A673 (cell line): ENCODE results near the gene RNF217. TPM values are rescaled to one million over a fixed set of nuclear protein-coding genes. Genes with fewer than 3 reads are reported as not detected.

Experiments
- BruUV-seq: library from RNA; stranded (reverse); fragments of 400-500 nt; replicated peaks from 2 replicates; lab custom pipeline; 2021; lab: Mats Ljungman, UMichigan
- CTCF ChIA-PET: fragments of 300-600 bp; sonication (Branson Sonifier 250); formaldehyde crosslinking; loops from one replicate; lab custom pipeline; 2022; ENCODE audit warnings: antibody characterized with exemption; lab: Charles Lee
- POLR2A ChIA-PET: fragments of 300-600 bp; sonication (Branson Sonifier 250); formaldehyde crosslinking; loops from one replicate; lab custom pipeline; 2022; ENCODE audit warnings: antibody characterized with exemption; ENCODE audit not compliant: low non-redundant PET; lab: Charles Lee
- DNase-seq: peaks from one replicate; pipeline ENCODE4 v3.0.0-alpha.2; 2015; ENCODE audit warnings: low spot score
- H3K27ac ChIP-seq: fragments of 200-600 bp; sonication (generic); 2 replicates; pipeline ENCODE4 v1.5.1; 2016; ENCODE audit warnings: mixed run types, low read depth, mild to moderate bottlenecking, mixed read lengths, antibody characterized with exemption, low read length; ENCODE audit not compliant: poor library complexity, severe bottlenecking
- H3K27me3 ChIP-seq: fragments of 200-600 bp; sonication (generic); replicated peaks from 2 replicates; pipeline ENCODE4 v1.6.1; 2017; ENCODE audit warnings: mixed run types, low read depth, mild to moderate bottlenecking, mixed read lengths, antibody characterized with exemption, low read length; ENCODE audit not compliant: insufficient read depth, poor library complexity
- H3K36me3 ChIP-seq: fragments of 200-600 bp; sonication (generic); 2 replicates; pipeline ENCODE4 v1.6.1; 2016; ENCODE audit warnings: mixed run types, mild to moderate bottlenecking, mixed read lengths, antibody characterized with exemption, low read length; ENCODE audit not compliant: insufficient read depth, poor library complexity, severe bottlenecking
- H3K4me1 ChIP-seq: fragments of 200-600 bp; sonication (generic); 2 replicates; pipeline ENCODE4 v1.6.1; 2017; ENCODE audit warnings: mixed run types, mild to moderate bottlenecking, mixed read lengths, antibody characterized with exemption, low read length; ENCODE audit not compliant: insufficient read depth, poor library complexity, severe bottlenecking
- H3K4me3 ChIP-seq: fragments of 200-600 bp; sonication (generic); 2 replicates; pipeline ENCODE4 v1.5.1; 2016; ENCODE audit warnings: low read depth, mixed run types, mild to moderate bottlenecking, mixed read lengths, low read length; ENCODE audit not compliant: poor library complexity, severe bottlenecking
- H3K9me3 ChIP-seq: fragments of 200-600 bp; sonication (generic); 2 replicates; pipeline ENCODE4 v1.6.1; 2016; ENCODE audit warnings: mixed run types, low read depth, mild to moderate bottlenecking, mixed read lengths, antibody characterized with exemption, low read length; ENCODE audit not compliant: poor library complexity, severe bottlenecking
- EZH2 ChIP-seq: fragments of 200-600 bp; sonication (generic); IDR thresholded peaks from 2 replicates; pipeline ENCODE4 v1.6.1; 2017; ENCODE audit warnings: borderline replicate concordance, low read depth, mild to moderate bottlenecking, mixed read lengths, antibody characterized with exemption, low read length; ENCODE audit not compliant: poor library complexity, severe bottlenecking
- intact Hi-C: fragments of 100-400 bp; cut with micrococcal nuclease; formaldehyde crosslinking; loops from one replicate; pipeline ENCODE4 v1.10.0; 2022; ENCODE audit not compliant: unreplicated experiment
- total RNA-seq: library from RNA; stranded (reverse); gene quantifications from 2 replicates; pipeline ENCODE4 v1.2.3, GENCODE V29; 2021
- TF ChIP-seq, protein P1 (sequence below): fragments of 300-800, 200-600 bp; sonication (generic); conservative IDR thresholded peaks from 2 replicates; pipeline ENCODE4 v1.5.1; 2017; ENCODE audit warnings: low read depth, mild to moderate bottlenecking, antibody characterized with exemption, low read length, moderate library complexity, mixed read lengths

RNF217 gene
- total RNA-seq, 1 experiment from 2014 or later: 20.6 TPM

DNA sequence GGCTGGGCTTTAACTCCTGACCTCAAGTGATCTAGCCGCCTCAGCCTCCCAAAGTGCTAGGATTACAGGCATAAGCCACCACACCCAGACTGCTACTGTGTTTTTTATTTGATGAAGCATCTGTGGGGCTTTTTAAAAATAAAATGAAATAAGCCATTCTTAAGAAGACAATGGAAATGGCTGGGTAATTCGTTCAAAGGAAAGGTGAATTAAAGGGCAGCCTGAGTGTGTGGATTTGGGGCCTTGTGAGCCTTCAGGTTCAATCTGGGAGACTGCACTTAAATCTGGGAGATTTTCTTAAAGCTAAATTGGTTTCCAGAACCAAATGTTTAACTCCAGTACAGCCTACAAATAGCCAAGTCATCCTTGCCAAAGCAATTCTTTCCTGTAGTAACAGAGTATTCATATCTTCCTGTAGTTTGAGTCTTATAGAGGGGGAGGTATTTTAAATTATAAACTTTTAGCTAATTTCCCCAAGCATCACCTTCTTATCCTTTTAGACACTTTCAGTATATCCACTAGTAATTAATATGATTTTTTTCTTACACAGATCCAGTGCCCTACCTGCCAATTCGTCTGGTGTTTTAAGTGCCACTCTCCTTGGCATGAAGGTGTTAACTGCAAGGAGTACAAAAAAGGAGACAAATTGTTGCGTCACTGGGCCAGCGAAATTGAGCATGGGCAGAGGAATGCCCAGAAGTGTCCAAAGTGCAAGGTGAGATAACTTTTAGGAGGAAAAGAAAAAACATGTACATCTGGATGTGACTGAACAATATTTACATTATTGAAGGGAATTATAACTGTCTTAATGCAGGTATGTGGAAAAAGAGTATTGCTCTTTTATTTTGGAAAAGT, 95.4 kb downstream of the RNF217 start:
- intact Hi-C loops: no loop called here
- Histone ChIP-seq H3K27ac (no peak overlapping the region), H3K4me3 (no peak overlapping the region), H3K4me1 (peaks cover 20% of the 10 kb centered on the region), H3K27me3 (no peaks in the 10 kb centered on the region), H3K36me3 (no peaks in the 10 kb centered on the region), H3K9me3 (no peaks in the 10 kb centered on the region)
- no peak for DNase-seq
- TF ChIP-seq, protein P1, sequence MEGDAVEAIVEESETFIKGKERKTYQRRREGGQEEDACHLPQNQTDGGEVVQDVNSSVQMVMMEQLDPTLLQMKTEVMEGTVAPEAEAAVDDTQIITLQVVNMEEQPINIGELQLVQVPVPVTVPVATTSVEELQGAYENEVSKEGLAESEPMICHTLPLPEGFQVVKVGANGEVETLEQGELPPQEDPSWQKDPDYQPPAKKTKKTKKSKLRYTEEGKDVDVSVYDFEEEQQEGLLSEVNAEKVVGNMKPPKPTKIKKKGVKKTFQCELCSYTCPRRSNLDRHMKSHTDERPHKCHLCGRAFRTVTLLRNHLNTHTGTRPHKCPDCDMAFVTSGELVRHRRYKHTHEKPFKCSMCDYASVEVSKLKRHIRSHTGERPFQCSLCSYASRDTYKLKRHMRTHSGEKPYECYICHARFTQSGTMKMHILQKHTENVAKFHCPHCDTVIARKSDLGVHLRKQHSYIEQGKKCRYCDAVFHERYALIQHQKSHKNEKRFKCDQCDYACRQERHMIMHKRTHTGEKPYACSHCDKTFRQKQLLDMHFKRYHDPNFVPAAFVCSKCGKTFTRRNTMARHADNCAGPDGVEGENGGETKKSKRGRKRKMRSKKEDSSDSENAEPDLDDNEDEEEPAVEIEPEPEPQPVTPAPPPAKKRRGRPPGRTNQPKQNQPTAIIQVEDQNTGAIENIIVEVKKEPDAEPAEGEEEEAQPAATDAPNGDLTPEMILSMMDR: no peak
- no peak for TF ChIP-seq EZH2
- ChIA-PET CTCF (no interaction called here), POLR2A (no interaction called here)
- no TSS peak for BruUV-seq

DNA sequence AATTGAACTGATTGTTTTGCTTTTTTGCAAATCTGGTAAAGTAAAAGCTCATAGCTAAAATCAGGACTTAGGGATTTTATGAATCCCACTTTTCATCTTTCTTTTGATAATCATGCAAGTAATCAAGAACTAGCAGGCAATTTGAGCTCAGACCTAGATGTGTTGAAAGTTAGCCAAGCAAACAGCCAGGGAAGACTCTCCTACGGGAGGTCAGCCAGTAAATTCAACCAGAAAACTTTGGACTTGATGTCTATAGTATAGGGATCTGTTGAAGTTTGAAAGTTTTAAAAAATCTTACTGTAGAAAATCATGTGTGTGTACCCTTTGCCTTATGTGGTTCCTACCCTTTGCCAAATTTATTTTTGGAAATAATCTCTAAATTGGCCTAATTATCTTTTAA, 96.3 kb downstream of the RNF217 start:
- Histone ChIP-seq H3K27me3 (no peaks in the 10 kb centered on the region), H3K4me1 (peaks cover 20% of the 10 kb centered on the region), H3K36me3 (no peaks in the 10 kb centered on the region), H3K4me3 (no peak overlapping the region), H3K27ac (no peak overlapping the region), H3K9me3 (no peaks in the 10 kb centered on the region)
- intact Hi-C loops: no loop called here
- no peak for TF ChIP-seq EZH2
- TF ChIP-seq, protein P1: no peak
- ChIA-PET POLR2A (no interaction called here), CTCF (no interaction called here)
- BruUV-seq: TSS peak; percentile 19
- DNase-seq: no peak

DNA sequence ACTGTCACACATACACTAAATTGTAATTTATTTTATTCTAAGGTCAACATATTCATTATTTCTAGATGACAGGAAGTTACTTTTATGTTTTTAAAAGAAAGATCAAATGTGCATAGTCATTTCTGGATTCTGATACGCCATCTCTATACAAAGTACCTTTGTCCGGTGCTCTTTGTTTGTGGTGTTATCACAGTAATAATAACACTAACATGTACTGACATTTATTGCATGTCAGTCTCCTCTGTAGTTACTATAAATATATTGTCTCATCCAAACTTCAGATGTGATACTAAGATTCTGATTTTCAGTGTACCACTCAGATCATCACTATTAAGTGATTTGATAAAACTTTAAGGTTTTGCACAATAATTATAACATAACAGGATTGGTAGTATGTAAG, 101.1 kb downstream of the RNF217 start:
- Histone ChIP-seq H3K4me1 (peaks cover 13% of the 10 kb centered on the region), H3K27me3 (no peaks in the 10 kb centered on the region), H3K9me3 (no peaks in the 10 kb centered on the region), H3K27ac (no peak overlapping the region), H3K36me3 (no peaks in the 10 kb centered on the region), H3K4me3 (no peak overlapping the region)
- POLR2A ChIA-PET: no interaction called here
- CTCF ChIA-PET: no interaction called here
- DNase-seq: no peak
- TF ChIP-seq EZH2: no peak
- TF ChIP-seq, protein P1: no peak
- intact Hi-C loops: no loop called here
- no TSS peak for BruUV-seq
